Measurements from ENCODE around the gene SNX17.

GRCh38 chr2:27380626-27381545 is 10.5 kb downstream of the SNX17 start, which contains the start of gene ZNF513:
- TF ChIP-seq CTCF (IDR thresholded peaks at IDR 0.05; ENCODE audit: insufficient read depth, low read length) (no peak), REST (IDR thresholded peaks at IDR 0.05; ENCODE audit: insufficient replicate concordance, low read depth) (no peak)

All from HL-60 (cell line).